ENCODE results near the gene ADK.
"Not testable (repeated sequence)": the region's sequence is repeated elsewhere in the genome, so short reads cannot be mapped to it uniquely, and the experiment has no call there.

Gene ADK

GRCh38 chr10:74117738-74118137 lies 33.3 kb upstream of the ADK start:
- no peak overlapping the region for H3K4me3 ChIP-seq (ENCODE audit: low read length in 2 of 2)
- H3K36me3 ChIP-seq (ENCODE audit: control insufficient read depth in 2 of 2, insufficient read depth in 2 of 2, low read length in 2 of 2) = peaks cover 73 to 78% of the 10 kb centered on the region in 2 donors
- no peaks in the 10 kb centered on the region for H3K9me3 ChIP-seq (ENCODE audit: control insufficient read depth in 2 of 2, low read length in 2 of 2)
- no peak overlapping the region for H3K9ac ChIP-seq (ENCODE audit: low read depth in 1 of 2, low read length in 2 of 2)
- no peaks in the 10 kb centered on the region for H3K27me3 ChIP-seq (ENCODE audit: control insufficient read depth in 2 of 2, insufficient read depth in 2 of 2, low read length in 2 of 2)
- H3K27ac ChIP-seq (ENCODE audit: low read depth in 2 of 2, low read length in 2 of 2) = no peak overlapping the region
- no peaks in the 10 kb centered on the region for H3K4me1 ChIP-seq (ENCODE audit: control insufficient read depth in 2 of 2, insufficient read depth in 2 of 2, low read length in 2 of 2)

DNA sequence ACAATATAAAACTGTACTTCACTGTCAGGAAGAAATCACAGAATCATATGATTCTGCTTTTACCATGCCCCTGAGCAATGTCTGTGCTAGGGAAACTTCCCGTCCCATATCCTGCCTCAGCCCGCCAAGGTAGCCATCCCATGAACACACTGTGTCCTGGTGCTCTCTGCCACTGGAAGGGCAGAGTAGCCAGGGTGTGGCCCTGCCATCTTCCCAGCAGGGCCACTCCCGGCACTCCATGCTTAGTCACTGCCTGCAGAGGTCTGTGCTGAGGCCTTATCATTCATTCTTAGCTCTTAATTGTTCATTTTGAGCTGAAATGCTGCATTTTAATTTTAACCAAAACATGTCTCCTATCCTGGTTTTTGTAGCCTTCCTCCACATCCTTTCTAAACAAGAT lies 32.2 kb upstream of the ADK start:
- Histone ChIP-seq H3K4me1 (ENCODE audit: control insufficient read depth in 2 of 2, insufficient read depth in 2 of 2, low read length in 2 of 2) (no peaks in the 10 kb centered on the region), H3K4me3 (ENCODE audit: low read length in 2 of 2) (no peak overlapping the region), H3K9ac (ENCODE audit: low read depth in 1 of 2, low read length in 2 of 2) (no peak overlapping the region), H3K9me3 (ENCODE audit: control insufficient read depth in 2 of 2, low read length in 2 of 2) (no peaks in the 10 kb centered on the region), H3K27me3 (ENCODE audit: control insufficient read depth in 2 of 2, insufficient read depth in 2 of 2, low read length in 2 of 2) (no peaks in the 10 kb centered on the region), H3K36me3 (ENCODE audit: control insufficient read depth in 2 of 2, insufficient read depth in 2 of 2, low read length in 2 of 2) (peaks cover 73 to 81% of the 10 kb centered on the region in 2 donors), H3K27ac (ENCODE audit: low read depth in 2 of 2, low read length in 2 of 2) (no peak overlapping the region)

- Histone ChIP-seq H3K9me3 (ENCODE audit: control insufficient read depth in 2 of 2, low read length in 2 of 2) (no peaks in the 10 kb centered on the region), H3K27ac (ENCODE audit: low read depth in 2 of 2, low read length in 2 of 2) (no peak overlapping the region), H3K4me1 (ENCODE audit: control insufficient read depth in 2 of 2, insufficient read depth in 2 of 2, low read length in 2 of 2) (no peaks in the 10 kb centered on the region), H3K27me3 (ENCODE audit: control insufficient read depth in 2 of 2, insufficient read depth in 2 of 2, low read length in 2 of 2) (no peaks in the 10 kb centered on the region), H3K4me3 (ENCODE audit: low read length in 2 of 2) (no peak overlapping the region), H3K9ac (ENCODE audit: low read depth in 1 of 2, low read length in 2 of 2) (no peak overlapping the region), H3K36me3 (ENCODE audit: control insufficient read depth in 2 of 2, insufficient read depth in 2 of 2, low read length in 2 of 2) (peaks cover 67 to 74% of the 10 kb centered on the region in 2 donors)
These were observed 30.1 kb upstream of the ADK start for GRCh38 chr10:74120911-74121310.

GRCh38 chr10:74121368-74121767 lies 29.7 kb upstream of the ADK start:
- Histone ChIP-seq H3K9ac (ENCODE audit: low read depth in 1 of 2, low read length in 2 of 2) (no peak overlapping the region), H3K4me1 (ENCODE audit: control insufficient read depth in 2 of 2, insufficient read depth in 2 of 2, low read length in 2 of 2) (no peaks in the 10 kb centered on the region), H3K36me3 (ENCODE audit: control insufficient read depth in 2 of 2, insufficient read depth in 2 of 2, low read length in 2 of 2) (peaks cover 69 to 74% of the 10 kb centered on the region in 2 donors), H3K27ac (ENCODE audit: low read depth in 2 of 2, low read length in 2 of 2) (no peak overlapping the region), H3K27me3 (ENCODE audit: control insufficient read depth in 2 of 2, insufficient read depth in 2 of 2, low read length in 2 of 2) (no peaks in the 10 kb centered on the region), H3K4me3 (ENCODE audit: low read length in 2 of 2) (no peak overlapping the region), H3K9me3 (ENCODE audit: control insufficient read depth in 2 of 2, low read length in 2 of 2) (no peaks in the 10 kb centered on the region)

- no peaks in the 10 kb centered on the region for H3K27me3 ChIP-seq (ENCODE audit: control insufficient read depth in 2 of 2, insufficient read depth in 2 of 2, low read length in 2 of 2)
- no peak overlapping the region for H3K27ac ChIP-seq (ENCODE audit: low read depth in 2 of 2, low read length in 2 of 2)
- H3K4me1 ChIP-seq (ENCODE audit: control insufficient read depth in 2 of 2, insufficient read depth in 2 of 2, low read length in 2 of 2) = no peaks in the 10 kb centered on the region
- H3K9me3 ChIP-seq (ENCODE audit: control insufficient read depth in 2 of 2, low read length in 2 of 2) = no peaks in the 10 kb centered on the region
- no peak overlapping the region for H3K4me3 ChIP-seq (ENCODE audit: low read length in 2 of 2)
- no peak overlapping the region for H3K9ac ChIP-seq (ENCODE audit: low read depth in 1 of 2, low read length in 2 of 2)
- peaks cover 69 to 72% of the 10 kb centered on the region in 2 donors for H3K36me3 ChIP-seq (ENCODE audit: control insufficient read depth in 2 of 2, insufficient read depth in 2 of 2, low read length in 2 of 2)
These were observed 29.0 kb upstream of the ADK start for GRCh38 chr10:74122060-74122459.

DNA sequence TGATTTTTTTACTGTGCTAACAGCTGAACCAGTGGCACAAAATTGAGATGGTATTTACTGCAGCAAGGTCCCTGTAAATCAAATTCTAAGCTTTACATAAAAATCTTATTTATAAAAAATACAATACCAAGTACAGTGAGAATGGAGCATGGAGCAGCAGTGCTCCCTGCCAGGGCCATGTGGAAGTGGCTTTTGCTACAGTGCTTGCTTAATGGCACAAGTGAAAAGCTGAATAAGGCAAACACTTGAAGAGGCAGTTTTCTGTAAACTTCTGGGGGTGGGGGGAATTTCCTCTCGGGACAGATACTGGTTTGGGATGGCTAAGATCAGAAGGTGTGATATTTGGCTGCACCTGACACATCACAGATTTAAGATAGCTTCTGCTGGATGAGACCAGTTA lies 27.9 kb upstream of the ADK start:
- no peaks in the 10 kb centered on the region for H3K27me3 ChIP-seq (ENCODE audit: control insufficient read depth in 2 of 2, insufficient read depth in 2 of 2, low read length in 2 of 2)
- no peaks in the 10 kb centered on the region for H3K9me3 ChIP-seq (ENCODE audit: control insufficient read depth in 2 of 2, low read length in 2 of 2)
- H3K36me3 ChIP-seq (ENCODE audit: control insufficient read depth in 2 of 2, insufficient read depth in 2 of 2, low read length in 2 of 2) = peaks cover 64 to 67% of the 10 kb centered on the region in 2 donors
- H3K4me3 ChIP-seq (ENCODE audit: low read length in 2 of 2) = no peak overlapping the region
- no peak overlapping the region for H3K27ac ChIP-seq (ENCODE audit: low read depth in 2 of 2, low read length in 2 of 2)
- H3K9ac ChIP-seq (ENCODE audit: low read depth in 1 of 2, low read length in 2 of 2) = no peak overlapping the region
- no peaks in the 10 kb centered on the region for H3K4me1 ChIP-seq (ENCODE audit: control insufficient read depth in 2 of 2, insufficient read depth in 2 of 2, low read length in 2 of 2)

GRCh38 chr10:74133923-74134820 lies 16.8 kb upstream of the ADK start:
- Histone ChIP-seq H3K27ac (ENCODE audit: low read depth in 2 of 2, low read length in 2 of 2) (no peak overlapping the region), H3K36me3 (ENCODE audit: control insufficient read depth in 2 of 2, insufficient read depth in 2 of 2, low read length in 2 of 2) (peaks cover 57% of the 10 kb centered on the region in 2 donors)

DNA sequence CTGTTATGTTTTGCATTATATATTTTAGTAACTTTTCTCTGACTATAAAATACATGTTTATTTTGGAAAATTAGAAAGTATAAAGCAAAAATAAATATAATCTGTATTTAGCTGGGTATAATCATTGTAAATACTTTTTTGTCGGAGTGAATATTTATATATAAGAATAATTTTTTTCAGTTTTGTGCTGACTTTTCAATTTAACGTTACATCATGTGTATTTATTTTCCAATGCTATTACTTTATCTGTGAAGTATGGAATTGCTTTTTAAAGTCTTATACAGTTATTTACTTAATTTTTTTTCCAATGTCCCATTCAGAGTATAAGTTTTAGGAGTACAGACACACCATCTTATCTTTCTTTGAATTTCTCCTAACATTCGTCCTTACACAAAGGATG lies 15.6 kb upstream of the ADK start:
- Histone ChIP-seq H3K4me1 (ENCODE audit: control insufficient read depth in 2 of 2, insufficient read depth in 2 of 2, low read length in 2 of 2) (no peaks in the 10 kb centered on the region), H3K4me3 (ENCODE audit: low read length in 2 of 2) (no peak overlapping the region), H3K9me3 (ENCODE audit: control insufficient read depth in 2 of 2, low read length in 2 of 2) (no peaks in the 10 kb centered on the region), H3K36me3 (ENCODE audit: control insufficient read depth in 2 of 2, insufficient read depth in 2 of 2, low read length in 2 of 2) (peaks cover 45 to 48% of the 10 kb centered on the region in 2 donors), H3K27ac (ENCODE audit: low read depth in 2 of 2, low read length in 2 of 2) (no peak overlapping the region), H3K27me3 (ENCODE audit: control insufficient read depth in 2 of 2, insufficient read depth in 2 of 2, low read length in 2 of 2) (no peaks in the 10 kb centered on the region), H3K9ac (ENCODE audit: low read depth in 1 of 2, low read length in 2 of 2) (no peak overlapping the region)

More at GRCh38 chr10:74133923-74134820, 16.8 kb upstream of the ADK start:
- Histone ChIP-seq H3K4me3 (ENCODE audit: low read length in 2 of 2) (no peak overlapping the region), H3K4me1 (ENCODE audit: control insufficient read depth in 2 of 2, insufficient read depth in 2 of 2, low read length in 2 of 2) (no peaks in the 10 kb centered on the region), H3K27me3 (ENCODE audit: control insufficient read depth in 2 of 2, insufficient read depth in 2 of 2, low read length in 2 of 2) (no peaks in the 10 kb centered on the region), H3K9ac (ENCODE audit: low read depth in 1 of 2, low read length in 2 of 2) (no peak overlapping the region), H3K9me3 (ENCODE audit: control insufficient read depth in 2 of 2, low read length in 2 of 2) (no peaks in the 10 kb centered on the region)

GRCh38 chr10:74137992-74138391 lies 13.0 kb upstream of the ADK start:
- Histone ChIP-seq H3K9me3 (ENCODE audit: control insufficient read depth in 2 of 2, low read length in 2 of 2) (no peaks in the 10 kb centered on the region), H3K27me3 (ENCODE audit: control insufficient read depth in 2 of 2, insufficient read depth in 2 of 2, low read length in 2 of 2) (no peaks in the 10 kb centered on the region), H3K36me3 (ENCODE audit: control insufficient read depth in 2 of 2, insufficient read depth in 2 of 2, low read length in 2 of 2) (peaks cover 31 to 37% of the 10 kb centered on the region in 2 donors), H3K4me1 (ENCODE audit: control insufficient read depth in 2 of 2, insufficient read depth in 2 of 2, low read length in 2 of 2) (no peaks in the 10 kb centered on the region), H3K27ac (ENCODE audit: low read depth in 2 of 2, low read length in 2 of 2) (no peak overlapping the region), H3K9ac (ENCODE audit: low read depth in 1 of 2, low read length in 2 of 2) (no peak overlapping the region), H3K4me3 (ENCODE audit: low read length in 2 of 2) (no peak overlapping the region)

- not testable (repeated sequence) for H3K27me3 ChIP-seq (ENCODE audit: control insufficient read depth in 2 of 2, insufficient read depth in 2 of 2, low read length in 2 of 2); H3K4me1 ChIP-seq (ENCODE audit: control insufficient read depth in 2 of 2, insufficient read depth in 2 of 2, low read length in 2 of 2); H3K9ac ChIP-seq (ENCODE audit: low read depth in 1 of 2, low read length in 2 of 2); H3K27ac ChIP-seq (ENCODE audit: low read depth in 2 of 2, low read length in 2 of 2); H3K9me3 ChIP-seq (ENCODE audit: control insufficient read depth in 2 of 2, low read length in 2 of 2); H3K4me3 ChIP-seq (ENCODE audit: low read length in 2 of 2)
- H3K36me3 ChIP-seq (ENCODE audit: control insufficient read depth in 2 of 2, insufficient read depth in 2 of 2, low read length in 2 of 2) = peaks cover 26 to 37% of the 10 kb centered on the region in 2 donors
These were observed 12.4 kb upstream of the ADK start for GRCh38 chr10:74138596-74138995.

Data from mucosa of rectum (tissue), 2 donors.